HG03175 (cell line): Measurements from ENCODE around the gene NUP160.
A peak's percentile ranks its signal among the peaks of the same experiment; 100 is the strongest.
"Not testable (repeated sequence)": the region's sequence is repeated elsewhere in the genome, so short reads cannot be mapped to it uniquely, and the experiment has no call there.

Experiments used
- ATAC-seq: cut with Tn5 transposase; IDR thresholded peaks from one replicate; pipeline ENCODE4 v1.9.1; 2021; ENCODE audit warnings: mild to moderate bottlenecking, moderate library complexity; ENCODE audit not compliant: unreplicated experiment

NUP160 gene, protein sequence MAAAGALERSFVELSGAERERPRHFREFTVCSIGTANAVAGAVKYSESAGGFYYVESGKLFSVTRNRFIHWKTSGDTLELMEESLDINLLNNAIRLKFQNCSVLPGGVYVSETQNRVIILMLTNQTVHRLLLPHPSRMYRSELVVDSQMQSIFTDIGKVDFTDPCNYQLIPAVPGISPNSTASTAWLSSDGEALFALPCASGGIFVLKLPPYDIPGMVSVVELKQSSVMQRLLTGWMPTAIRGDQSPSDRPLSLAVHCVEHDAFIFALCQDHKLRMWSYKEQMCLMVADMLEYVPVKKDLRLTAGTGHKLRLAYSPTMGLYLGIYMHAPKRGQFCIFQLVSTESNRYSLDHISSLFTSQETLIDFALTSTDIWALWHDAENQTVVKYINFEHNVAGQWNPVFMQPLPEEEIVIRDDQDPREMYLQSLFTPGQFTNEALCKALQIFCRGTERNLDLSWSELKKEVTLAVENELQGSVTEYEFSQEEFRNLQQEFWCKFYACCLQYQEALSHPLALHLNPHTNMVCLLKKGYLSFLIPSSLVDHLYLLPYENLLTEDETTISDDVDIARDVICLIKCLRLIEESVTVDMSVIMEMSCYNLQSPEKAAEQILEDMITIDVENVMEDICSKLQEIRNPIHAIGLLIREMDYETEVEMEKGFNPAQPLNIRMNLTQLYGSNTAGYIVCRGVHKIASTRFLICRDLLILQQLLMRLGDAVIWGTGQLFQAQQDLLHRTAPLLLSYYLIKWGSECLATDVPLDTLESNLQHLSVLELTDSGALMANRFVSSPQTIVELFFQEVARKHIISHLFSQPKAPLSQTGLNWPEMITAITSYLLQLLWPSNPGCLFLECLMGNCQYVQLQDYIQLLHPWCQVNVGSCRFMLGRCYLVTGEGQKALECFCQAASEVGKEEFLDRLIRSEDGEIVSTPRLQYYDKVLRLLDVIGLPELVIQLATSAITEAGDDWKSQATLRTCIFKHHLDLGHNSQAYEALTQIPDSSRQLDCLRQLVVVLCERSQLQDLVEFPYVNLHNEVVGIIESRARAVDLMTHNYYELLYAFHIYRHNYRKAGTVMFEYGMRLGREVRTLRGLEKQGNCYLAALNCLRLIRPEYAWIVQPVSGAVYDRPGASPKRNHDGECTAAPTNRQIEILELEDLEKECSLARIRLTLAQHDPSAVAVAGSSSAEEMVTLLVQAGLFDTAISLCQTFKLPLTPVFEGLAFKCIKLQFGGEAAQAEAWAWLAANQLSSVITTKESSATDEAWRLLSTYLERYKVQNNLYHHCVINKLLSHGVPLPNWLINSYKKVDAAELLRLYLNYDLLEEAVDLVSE (N-terminal part only)

GRCh38 chr11:47847892-47848699 is at the start of gene NUP160:
TSS of gene NUP160 (minus strand) at chr11:47848350. CDS start at chr11:47848318, 32 bp downstream.
- ATAC-seq = peak; percentile 84

- no peak for ATAC-seq
Observed at GRCh38 chr11:47896199-47896598, 48.0 kb upstream of the NUP160 start.

DNA sequence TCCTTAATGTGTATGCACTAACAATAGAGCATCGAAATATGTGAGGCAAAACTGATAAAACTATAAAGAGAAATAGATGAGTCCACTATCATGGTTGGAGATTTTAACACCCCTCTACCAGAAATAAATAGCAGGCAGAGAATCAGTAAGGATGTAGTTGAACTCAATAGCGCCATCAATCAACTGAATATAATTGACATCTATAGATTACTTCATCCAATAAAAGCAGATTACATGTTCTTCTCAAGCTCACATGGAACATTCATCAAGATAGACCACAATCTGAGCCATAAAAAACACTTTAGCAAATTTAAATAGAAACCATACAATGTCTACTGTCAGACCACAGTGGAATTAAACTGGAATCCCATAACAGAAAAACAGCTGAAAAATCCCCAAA is 46.9 kb upstream of the NUP160 start:
- no peak for ATAC-seq

DNA sequence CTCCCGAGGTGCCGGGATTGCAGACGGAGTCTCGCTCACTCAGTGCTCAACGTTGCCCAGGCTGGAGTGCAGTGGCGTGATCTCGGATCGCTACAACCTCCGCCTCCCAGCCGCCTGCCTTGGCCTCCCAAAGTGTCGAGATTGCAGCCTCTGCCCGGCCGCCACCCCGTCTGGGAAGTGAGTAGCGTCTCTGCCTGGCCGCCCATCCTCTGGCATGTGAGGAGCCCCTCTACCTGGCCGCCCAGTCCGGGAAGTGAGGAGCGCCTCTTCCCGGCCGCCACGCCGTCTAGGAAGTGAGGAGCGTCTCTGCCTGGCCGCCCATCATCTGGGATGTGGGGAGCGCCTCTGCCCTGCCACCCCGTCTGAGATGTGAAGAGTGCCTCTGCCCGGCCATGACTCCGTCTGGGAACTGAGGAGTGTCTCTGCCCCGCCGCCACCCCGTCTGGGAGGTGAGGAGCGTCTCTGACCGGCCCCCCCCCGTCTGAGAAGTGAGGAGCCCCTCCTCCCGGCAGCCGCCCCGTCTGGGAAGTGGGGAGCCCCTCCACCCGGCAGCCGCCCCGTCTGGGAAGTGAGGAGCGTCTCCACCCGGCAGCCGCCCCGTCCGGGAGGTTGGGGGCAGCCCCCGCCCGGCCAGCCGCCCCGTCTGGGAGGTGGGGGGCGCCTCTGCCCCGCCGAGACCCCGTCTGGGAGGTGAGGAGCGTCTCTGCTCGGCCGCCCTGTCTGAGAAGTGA is 44.6 kb upstream of the NUP160 start:
- ATAC-seq = not testable (repeated sequence)

- ATAC-seq = no peak
Observed at GRCh38 chr11:47891886-47892285, 43.7 kb upstream of the NUP160 start.

DNA sequence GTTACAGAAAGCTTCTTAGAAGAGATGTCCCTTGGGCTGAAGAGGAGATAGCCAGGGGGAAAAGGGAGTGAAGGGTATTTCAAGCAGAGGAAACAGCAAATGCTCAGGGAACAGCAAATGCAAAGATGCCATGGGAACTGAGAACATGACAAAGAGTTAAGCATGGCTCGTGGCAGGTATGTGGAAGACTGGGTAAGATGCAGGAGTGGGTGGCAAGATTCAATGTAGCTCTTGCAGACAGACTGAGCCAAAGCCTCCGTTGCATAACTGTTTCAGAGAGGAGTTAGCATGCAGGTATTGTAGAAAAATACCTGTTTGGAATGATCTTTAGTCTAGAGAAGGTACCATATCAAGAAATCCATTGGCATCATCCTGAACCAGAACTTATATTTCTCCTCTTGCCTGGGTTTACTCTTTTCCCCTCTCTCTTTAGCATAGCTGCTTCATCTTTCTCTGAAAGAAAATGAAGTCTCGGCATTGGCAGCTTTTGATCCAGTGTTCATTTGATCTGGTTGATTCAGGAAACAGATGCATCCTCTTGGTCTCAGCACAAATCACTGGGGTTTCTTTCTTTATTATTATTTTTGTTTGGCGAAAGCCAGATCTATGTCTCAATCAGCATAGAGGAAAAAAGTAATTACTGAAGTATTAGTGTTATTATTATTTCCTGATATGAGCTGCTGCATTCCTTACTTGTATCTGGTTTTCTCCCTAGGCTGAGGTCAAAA is 41.7 kb upstream of the NUP160 start:
- ATAC-seq = no peak

DNA sequence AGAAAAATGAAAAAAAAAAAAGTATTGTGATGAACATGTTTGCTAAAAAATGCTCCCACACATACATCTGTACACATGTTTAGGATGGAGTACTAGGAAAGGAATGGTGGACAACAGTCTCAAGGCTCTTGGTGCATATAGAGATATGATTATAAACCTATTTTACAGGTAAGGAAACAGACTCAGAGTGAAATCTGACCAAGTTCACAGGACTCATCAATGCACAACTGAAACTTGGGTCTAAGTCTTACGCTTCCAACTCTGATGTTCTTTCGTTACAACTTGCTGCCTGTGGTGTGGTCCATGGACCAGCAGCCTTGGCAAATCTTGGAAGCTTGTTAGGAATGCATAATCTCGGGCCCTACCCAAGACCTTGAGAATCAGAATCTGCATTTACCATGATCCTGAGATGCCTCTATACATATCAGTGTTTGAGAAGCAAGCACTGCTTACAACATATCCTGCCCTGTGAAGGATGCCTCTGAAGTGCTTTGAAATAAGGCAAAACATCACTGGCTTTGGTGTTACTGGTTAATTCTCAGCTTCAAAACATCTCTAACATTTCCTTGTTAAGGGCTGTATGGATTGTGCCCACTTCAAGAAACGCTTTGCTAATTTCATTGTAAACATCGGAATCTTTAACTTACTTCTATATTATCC is 39.9 kb upstream of the NUP160 start:
- ATAC-seq = no peak

DNA sequence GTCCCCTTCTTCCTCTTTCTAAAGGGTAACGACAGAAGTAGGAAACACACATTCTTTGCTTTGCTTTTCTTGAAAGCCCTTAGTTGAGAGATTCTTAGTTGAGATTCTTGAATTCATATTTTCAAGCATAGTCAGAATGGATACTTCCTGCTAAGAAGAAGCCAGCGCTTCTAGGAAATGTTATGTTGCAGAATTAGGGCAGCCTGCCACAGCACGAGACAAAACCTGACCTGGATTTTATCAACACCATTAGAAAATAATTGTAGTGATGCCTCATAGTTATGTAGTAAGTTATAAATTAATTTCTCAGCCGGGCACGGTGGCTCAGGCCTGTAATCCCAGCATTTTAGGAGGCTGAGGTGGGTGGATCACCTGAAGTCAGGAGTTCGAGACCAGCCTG is 37.9 kb upstream of the NUP160 start:
- no peak for ATAC-seq

GRCh38 chr11:47882437-47882836 is 34.3 kb upstream of the NUP160 start:
- not testable (repeated sequence) for ATAC-seq

DNA sequence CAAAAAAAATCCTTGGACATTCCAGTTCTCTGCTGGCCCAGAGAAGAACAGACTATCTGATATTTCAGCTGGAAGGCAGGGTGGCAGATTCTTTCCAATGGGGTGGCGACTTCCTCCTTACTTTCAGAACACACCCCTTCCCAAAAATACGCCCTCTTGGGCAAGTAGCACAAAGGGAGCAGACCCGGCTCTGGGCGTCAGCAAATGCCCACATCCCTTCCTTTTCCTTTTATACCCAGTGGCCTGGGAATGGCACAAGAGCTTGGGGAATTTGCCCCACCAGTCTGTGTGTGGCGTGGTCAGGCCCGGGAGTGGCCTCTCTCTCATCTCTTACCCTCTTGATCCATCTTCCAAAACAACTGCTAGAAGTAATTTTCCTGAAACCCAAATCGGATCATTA is 33.0 kb upstream of the NUP160 start:
- ATAC-seq = no peak

DNA sequence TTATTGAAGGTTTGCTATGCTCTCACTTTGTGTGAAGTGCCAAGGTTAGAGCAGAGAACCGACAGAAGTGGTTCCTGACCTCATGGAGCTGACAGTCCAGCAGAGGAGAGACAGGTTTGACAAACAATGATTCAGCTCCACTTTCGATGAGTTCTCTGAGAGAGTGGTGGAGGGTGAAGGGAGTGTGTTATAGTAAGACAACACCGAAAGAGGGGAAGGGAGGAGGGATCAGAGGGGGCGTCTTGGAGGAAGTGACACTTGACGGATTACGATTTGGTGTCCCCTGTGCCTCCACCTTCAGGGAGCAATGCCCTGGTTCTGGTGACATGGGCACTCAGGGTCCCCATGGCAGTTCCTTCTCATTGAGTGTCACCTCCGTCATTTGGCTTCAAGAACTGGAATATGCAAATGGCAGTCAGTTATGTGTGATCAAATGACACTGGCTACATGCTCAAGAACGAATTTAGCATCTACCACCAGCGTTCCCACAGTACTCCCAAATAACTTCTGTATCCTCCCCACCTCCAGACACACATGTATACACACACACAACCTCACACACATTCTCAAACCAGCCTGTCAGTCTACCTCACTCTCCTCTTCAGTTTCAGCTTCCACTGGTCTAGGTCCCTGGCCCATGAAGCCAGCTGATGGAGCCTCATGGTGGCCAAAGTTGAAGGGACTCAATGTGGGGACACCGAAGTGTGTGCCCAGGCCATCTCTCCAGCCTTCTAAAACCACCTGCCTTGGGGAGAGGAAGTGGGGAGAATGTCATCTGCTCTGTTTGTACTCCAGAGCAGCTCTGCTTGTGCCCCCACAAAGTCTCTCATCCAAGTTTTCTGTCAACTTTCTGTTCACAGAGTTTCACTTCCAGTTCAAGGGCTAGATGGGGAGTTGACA is 31.4 kb upstream of the NUP160 start:
- peak; percentile 68 for ATAC-seq

- ATAC-seq = not testable (repeated sequence)
Observed at GRCh38 chr11:47875858-47876257, 27.7 kb upstream of the NUP160 start.

DNA sequence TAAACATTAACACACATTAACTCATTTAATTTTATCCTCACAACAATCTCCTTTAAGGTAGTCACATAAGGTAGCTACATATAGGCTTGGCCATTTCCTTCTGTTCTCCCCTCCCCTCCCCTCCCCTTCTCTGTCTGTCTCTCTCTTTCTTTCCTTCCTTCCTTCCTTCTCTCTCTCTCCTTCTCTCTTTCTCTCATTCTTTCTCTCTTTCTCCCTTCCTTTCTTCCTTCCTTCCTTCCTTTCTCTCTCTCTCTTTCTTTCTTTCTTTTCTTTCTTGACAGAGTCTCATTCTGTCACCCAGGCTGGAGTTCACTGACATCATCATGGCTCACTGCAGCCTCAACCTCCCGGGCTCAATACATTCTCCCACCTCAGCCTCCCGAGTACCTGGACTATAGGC is 22.3 kb upstream of the NUP160 start:
- no peak for ATAC-seq

DNA sequence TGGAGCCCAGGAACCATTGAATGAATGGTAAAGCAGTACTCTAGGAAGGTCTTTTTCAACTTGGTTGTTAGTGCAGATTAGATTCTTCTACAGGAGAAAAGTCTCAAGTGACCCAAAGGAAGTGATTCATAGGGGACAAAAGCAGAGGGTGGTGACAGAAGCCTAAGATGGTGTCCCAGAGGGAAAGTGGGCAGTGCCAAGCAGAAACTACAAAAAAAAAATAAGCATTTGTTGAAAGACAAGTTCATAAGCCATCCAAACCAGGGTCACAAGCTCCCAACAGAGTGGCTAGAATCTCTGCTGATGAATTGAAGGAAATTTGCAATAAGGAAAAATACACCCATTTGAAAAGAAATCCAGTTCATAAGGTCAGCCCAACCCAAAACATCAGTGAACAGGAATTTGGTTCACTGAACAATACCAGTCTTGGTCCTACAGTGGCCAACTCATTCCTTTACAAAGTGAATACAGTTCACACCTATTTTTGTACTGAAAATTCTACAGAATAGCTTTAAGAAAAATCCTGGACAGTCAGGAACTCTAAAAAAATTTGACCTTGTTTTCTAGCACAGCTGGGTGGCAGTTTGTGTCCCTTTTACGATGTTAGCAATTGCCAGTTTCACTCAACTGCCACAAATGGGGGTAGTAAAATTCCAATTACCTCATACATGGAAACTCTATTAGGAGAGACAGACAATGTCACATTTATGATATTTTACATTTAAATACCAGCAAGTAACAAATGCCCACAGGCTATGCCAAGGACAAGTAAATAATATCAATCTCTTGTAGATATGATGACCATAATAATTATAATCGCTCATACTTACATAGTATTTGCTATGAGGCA is 21.6 kb upstream of the NUP160 start:
- ATAC-seq = no peak

GRCh38 chr11:47867823-47868222 is 19.7 kb upstream of the NUP160 start:
- no peak for ATAC-seq

DNA sequence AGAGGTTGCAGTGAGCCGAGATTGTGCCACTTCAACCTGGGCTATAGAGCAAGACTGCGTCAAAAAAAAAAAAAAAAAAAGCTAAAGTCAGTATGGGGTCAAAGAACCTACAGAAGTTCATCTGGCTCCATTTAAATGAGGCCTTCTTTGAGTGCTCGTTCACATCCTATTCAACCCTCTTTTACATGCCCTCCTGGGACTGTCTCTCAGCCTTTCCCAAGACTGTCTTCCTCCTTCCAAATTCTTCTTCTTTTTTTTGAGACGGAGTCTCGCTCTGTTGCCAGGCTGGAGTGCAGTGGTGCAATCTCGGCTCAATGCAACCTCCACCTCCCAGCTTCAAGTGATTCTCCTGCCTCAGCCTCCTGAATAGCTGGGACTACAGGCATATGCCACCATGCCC is 18.7 kb upstream of the NUP160 start:
- not testable (repeated sequence) for ATAC-seq
